SK-N-SH (cell line): ENCODE measurements around the gene PTPRD. TPM values are rescaled to one million over a fixed set of nuclear protein-coding genes. Genes with fewer than 3 reads are reported as not detected.

ENCODE experiments used
- CTCF ChIA-PET: fragments of 300-600, 350-600 bp; formaldehyde crosslinking; extraction: SDS; loops from one replicate; lab custom pipeline; 2021; lab: Yijun Ruan, JAX
- POLR2A ChIA-PET: fragments of 350-600 bp; sonication (Branson Sonifier 250); formaldehyde crosslinking; extraction: SDS; loops from one replicate; lab custom pipeline; 2020; ENCODE audit warnings: antibody characterized with exemption, inconsistent platforms; lab: Yijun Ruan, JAX
- DNase-seq: peaks from one replicate; pipeline ENCODE4 v3.0.0; 2012
- H2AFZ ChIP-seq: fragments of 200-600 bp; sonication (generic); 2 replicates; pipeline ENCODE4 v1.8.1; 2016; ENCODE audit warnings: antibody characterized with exemption, mild to moderate bottlenecking, low read depth
- H3F3A ChIP-seq: fragments of 200-600 bp; sonication (generic); replicated peaks from 2 replicates; pipeline ENCODE3; 2016; ENCODE audit warnings: antibody characterized with exemption, mild to moderate bottlenecking; ENCODE audit not compliant: insufficient read depth
- H3K27ac ChIP-seq, 2 experiments: fragments of 200-500 bp in 1 of 2; fragments of 200-600 bp in 1 of 2; sonication (Bioruptor generic) in 1 of 2; sonication (generic), shearing (Covaris generic) in 1 of 2; 2 replicates each; pipeline versions ENCODE4 v1.5.1 to v1.6.1; 2014 to 2016; ENCODE audit warnings: low read depth in 2 of 2, inconsistent platforms in 1 of 2, low read length in 1 of 2, mild to moderate bottlenecking in 1 of 2, mixed read lengths in 1 of 2
- H3K27me3 ChIP-seq: fragments of 200-600 bp; sonication (generic), shearing (Covaris generic); 2 replicates; pipeline ENCODE4 v1.6.1; 2016; ENCODE audit warnings: mixed run types; ENCODE audit not compliant: insufficient read depth
- H3K36me3 ChIP-seq, 2 experiments: fragments of 200-500 bp in 1 of 2; fragments of 200-600 bp in 1 of 2; sonication (Bioruptor generic) in 1 of 2; sonication (generic) in 1 of 2; replicated peaks in 1 of 2; 2 replicates each; pipeline versions ENCODE3 to v1.5.1; 2014 to 2016; ENCODE audit warnings: low read length in 1 of 2, mild to moderate bottlenecking in 1 of 2; ENCODE audit not compliant: insufficient read depth in 2 of 2, control insufficient read depth in 1 of 2
- H3K4me1 ChIP-seq, 2 experiments: fragments of 200-500 bp in 1 of 2; fragments of 200-600 bp in 1 of 2; sonication (Bioruptor generic) in 1 of 2; sonication (generic), shearing (Covaris generic) in 1 of 2; 2 replicates each; pipeline versions ENCODE4 v1.5.1 to v1.6.1; 2014 to 2016; ENCODE audit warnings: low read depth in 1 of 2, low read length in 1 of 2, mixed run types in 1 of 2; ENCODE audit not compliant: insufficient read depth in 2 of 2, control insufficient read depth in 1 of 2
- H3K4me2 ChIP-seq: fragments of 200-600 bp; sonication (generic), shearing (Covaris generic); 2 replicates; pipeline ENCODE4 v1.6.1; 2017; ENCODE audit warnings: mixed run types
- H3K4me3 ChIP-seq, 2 experiments: fragments of 200-500 bp in 1 of 2; fragments of 200-600 bp in 1 of 2; sonication (Bioruptor generic) in 1 of 2; sonication (generic), shearing (Covaris generic) in 1 of 2; 2 replicates each; pipeline versions ENCODE4 v1.5.1 to v1.8.1; 2014 to 2016; ENCODE audit warnings: low read depth in 2 of 2, inconsistent platforms in 1 of 2, low read length in 1 of 2, mild to moderate bottlenecking in 1 of 2, mixed read lengths in 1 of 2, moderate library complexity in 1 of 2
- H3K79me2 ChIP-seq: fragments of 200-600 bp; sonication (generic); 2 replicates; pipeline ENCODE4 v1.8.1; 2017; ENCODE audit warnings: mild to moderate bottlenecking; ENCODE audit not compliant: insufficient read depth
- H3K9ac ChIP-seq: fragments of 200-600 bp; sonication (generic); 2 replicates; pipeline ENCODE4 v1.6.1; 2017; ENCODE audit warnings: mixed run types
- H3K9me2 ChIP-seq: fragments of 200-600 bp; sonication (generic); 2 replicates; pipeline ENCODE4 v1.6.1; 2017; ENCODE audit warnings: mixed run types
- H3K9me3 ChIP-seq: fragments of 200-600 bp; sonication (generic); 2 replicates; pipeline ENCODE4 v1.6.1; 2017; ENCODE audit warnings: mixed run types, mild to moderate bottlenecking, moderate library complexity
- H4K20me1 ChIP-seq: fragments of 200-600 bp; sonication (generic); 2 replicates; pipeline ENCODE4 v1.6.1; 2017; ENCODE audit warnings: mild to moderate bottlenecking, mixed run types; ENCODE audit not compliant: insufficient read depth
- CHD2 ChIP-seq: fragments of 150-350 bp; IDR thresholded peaks from 2 replicates; pipeline ENCODE4 v1.6.1; 2018; ENCODE audit warnings: low read length; ENCODE audit not compliant: partially characterized antibody
- ELF1 ChIP-seq: IDR thresholded peaks from 2 replicates; pipeline ENCODE4 v1.4.0; 2012
- EP300 ChIP-seq, 2 experiments: IDR thresholded peaks; 2 replicates each; pipeline versions ENCODE4 v1.4.0 to v1.6.1; 2012; ENCODE audit warnings: borderline replicate concordance in 1 of 2, low read depth in 1 of 2, low read length in 1 of 2
- FOXJ3 ChIP-seq: sonication (generic); formaldehyde crosslinking; IDR thresholded peaks from 2 replicates; pipeline ENCODE4 v1.5.1; 2020; ENCODE audit warnings: mild to moderate bottlenecking, missing genetic modification reagents
- JUND ChIP-seq: IDR thresholded peaks from 2 replicates; pipeline ENCODE4 v1.4.0; 2012
- MEF2A ChIP-seq: IDR thresholded peaks from 2 replicates; pipeline ENCODE4 v1.4.0; 2012; ENCODE audit warnings: low read depth, borderline replicate concordance
- MXI1 ChIP-seq: IDR thresholded peaks from 2 replicates; pipeline ENCODE4 v1.6.1; 2012; ENCODE audit warnings: mild to moderate bottlenecking, low read depth, low read length, improper control_type of control experiment
- NFIC ChIP-seq: IDR thresholded peaks from 2 replicates; pipeline ENCODE4 v1.4.0; 2012; ENCODE audit warnings: borderline replicate concordance
- NRF1 ChIP-seq: IDR thresholded peaks from 2 replicates; pipeline ENCODE4 v1.6.1; 2012; ENCODE audit warnings: low read depth, mild to moderate bottlenecking, low read length
- RAD21 ChIP-seq: IDR thresholded peaks from 2 replicates; pipeline ENCODE4 v1.6.1; 2012; ENCODE audit warnings: mild to moderate bottlenecking, low read length
- RCOR1 ChIP-seq: fragments of 150-350 bp; IDR thresholded peaks from 2 replicates; pipeline ENCODE4 v1.6.1; 2017; ENCODE audit warnings: antibody characterized with exemption, low read length
- RXRA ChIP-seq: IDR thresholded peaks from 2 replicates; pipeline ENCODE4 v1.4.0; 2012; ENCODE audit warnings: low read depth, mild to moderate bottlenecking, borderline replicate concordance
- SMC3 ChIP-seq: IDR thresholded peaks from 2 replicates; pipeline ENCODE4 v1.6.1; 2012; ENCODE audit warnings: low read depth, low read length, improper control_type of control experiment
- TCF12 ChIP-seq: IDR thresholded peaks from 2 replicates; pipeline ENCODE4 v1.4.0; 2012
- TEAD4 ChIP-seq: IDR thresholded peaks from 2 replicates; pipeline ENCODE4 v1.4.0; 2012; ENCODE audit warnings: mild to moderate bottlenecking, borderline replicate concordance; ENCODE audit not compliant: insufficient read depth
- WGBS: methylation state at CpG from one replicate; pipeline ENCODE4 v1.1.6; 2017; ENCODE audit warnings: low lambda C conversion rate; 5-methylcytosine and 5-hydroxymethylcytosine counted together
- polyA plus RNA-seq, 3 experiments: library from polyadenylated mRNA; depleted of rRNA; stranded (reverse); fragments of >200 nt; gene quantifications; 2 replicates each; pipeline ENCODE4 v1.2.3, GENCODE V29; 2012
- TF ChIP-seq, protein P1 (sequence below): IDR thresholded peaks from 2 replicates; pipeline ENCODE4 v1.4.0; 2012; ENCODE audit warnings: low read depth, borderline replicate concordance
- TF ChIP-seq, protein P2 (sequence below): IDR thresholded peaks from 2 replicates; pipeline ENCODE4 v1.4.0; 2012; ENCODE audit warnings: low read depth, borderline replicate concordance
- TF ChIP-seq, protein P3 (sequence below): IDR thresholded peaks from 2 replicates; pipeline ENCODE4; 2012
- TF ChIP-seq, protein P4 (sequence below): IDR thresholded peaks from 2 replicates; pipeline ENCODE4 v1.4.0; 2012; ENCODE audit warnings: low read depth
- TF ChIP-seq, protein P5 (sequence below): fragments of 150-350 bp; IDR thresholded peaks from 2 replicates; pipeline ENCODE4 v1.6.1; 2017; ENCODE audit warnings: antibody characterized with exemption, low read length, low read depth, borderline replicate concordance
- TF ChIP-seq, protein P6 (sequence below): fragments of 150-350 bp; IDR thresholded peaks from 2 replicates; pipeline ENCODE4 v1.6.1; 2016; ENCODE audit warnings: mild to moderate bottlenecking, low read depth, low read length

Gene PTPRD
- polyA plus RNA-seq, 1 of the 3 experiments (the other 2 are of a cell fraction): 0.15 TPM

DNA sequence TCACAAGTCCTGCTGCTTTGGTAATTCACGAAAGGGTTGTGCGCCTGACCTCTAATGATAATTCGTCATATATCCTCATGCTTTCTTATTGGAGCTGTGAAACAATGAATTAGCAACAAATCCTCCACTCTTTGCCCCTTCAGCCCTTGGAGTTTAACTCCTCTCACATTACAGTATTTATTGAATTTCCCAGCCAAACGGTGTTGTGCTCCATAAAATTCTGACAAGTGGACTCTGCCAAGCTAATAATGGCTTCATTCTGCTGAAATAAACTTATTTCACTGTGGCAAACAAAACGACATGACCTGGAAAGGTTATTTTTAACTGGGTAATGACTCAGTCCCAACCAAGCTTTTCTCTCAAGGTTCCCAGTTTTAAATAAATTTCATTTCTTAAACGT, 1828.9 kb downstream of the PTPRD start:
- H3K9me2 ChIP-seq: no peaks in the 10 kb centered on the region
- no peaks in the 10 kb centered on the region for H3F3A ChIP-seq
- POLR2A ChIA-PET: no interaction called here
- DNase-seq: no peak
- no peaks in the 10 kb centered on the region for H3K79me2 ChIP-seq
- no peaks in the 10 kb centered on the region for H3K36me3 ChIP-seq
- no peaks in the 10 kb centered on the region for H3K9me3 ChIP-seq
- H3K4me3 ChIP-seq: no peak overlapping the region
- no peaks in the 10 kb centered on the region for H3K27me3 ChIP-seq
- peaks cover 0 to 3% of the 10 kb centered on the region in 2 experiments; a peak in 2 of 4 replicates for H3K4me1 ChIP-seq
- no peaks in the 10 kb centered on the region for H4K20me1 ChIP-seq
- TF ChIP-seq RCOR1 (no peak), FOXJ3 (CRISPR knock-in tag) (no peak), RAD21 (no peak), CHD2 (no peak), MXI1 (no peak), SMC3 (no peak)
- TF ChIP-seq, protein P1, sequence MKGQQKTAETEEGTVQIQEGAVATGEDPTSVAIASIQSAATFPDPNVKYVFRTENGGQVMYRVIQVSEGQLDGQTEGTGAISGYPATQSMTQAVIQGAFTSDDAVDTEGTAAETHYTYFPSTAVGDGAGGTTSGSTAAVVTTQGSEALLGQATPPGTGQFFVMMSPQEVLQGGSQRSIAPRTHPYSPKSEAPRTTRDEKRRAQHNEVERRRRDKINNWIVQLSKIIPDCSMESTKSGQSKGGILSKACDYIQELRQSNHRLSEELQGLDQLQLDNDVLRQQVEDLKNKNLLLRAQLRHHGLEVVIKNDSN: no peak
- TF ChIP-seq, protein P2, sequence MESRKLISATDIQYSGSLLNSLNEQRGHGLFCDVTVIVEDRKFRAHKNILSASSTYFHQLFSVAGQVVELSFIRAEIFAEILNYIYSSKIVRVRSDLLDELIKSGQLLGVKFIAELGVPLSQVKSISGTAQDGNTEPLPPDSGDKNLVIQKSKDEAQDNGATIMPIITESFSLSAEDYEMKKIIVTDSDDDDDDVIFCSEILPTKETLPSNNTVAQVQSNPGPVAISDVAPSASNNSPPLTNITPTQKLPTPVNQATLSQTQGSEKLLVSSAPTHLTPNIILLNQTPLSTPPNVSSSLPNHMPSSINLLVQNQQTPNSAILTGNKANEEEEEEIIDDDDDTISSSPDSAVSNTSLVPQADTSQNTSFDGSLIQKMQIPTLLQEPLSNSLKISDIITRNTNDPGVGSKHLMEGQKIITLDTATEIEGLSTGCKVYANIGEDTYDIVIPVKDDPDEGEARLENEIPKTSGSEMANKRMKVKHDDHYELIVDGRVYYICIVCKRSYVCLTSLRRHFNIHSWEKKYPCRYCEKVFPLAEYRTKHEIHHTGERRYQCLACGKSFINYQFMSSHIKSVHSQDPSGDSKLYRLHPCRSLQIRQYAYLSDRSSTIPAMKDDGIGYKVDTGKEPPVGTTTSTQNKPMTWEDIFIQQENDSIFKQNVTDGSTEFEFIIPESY: no peak
- TF ChIP-seq, protein P3, sequence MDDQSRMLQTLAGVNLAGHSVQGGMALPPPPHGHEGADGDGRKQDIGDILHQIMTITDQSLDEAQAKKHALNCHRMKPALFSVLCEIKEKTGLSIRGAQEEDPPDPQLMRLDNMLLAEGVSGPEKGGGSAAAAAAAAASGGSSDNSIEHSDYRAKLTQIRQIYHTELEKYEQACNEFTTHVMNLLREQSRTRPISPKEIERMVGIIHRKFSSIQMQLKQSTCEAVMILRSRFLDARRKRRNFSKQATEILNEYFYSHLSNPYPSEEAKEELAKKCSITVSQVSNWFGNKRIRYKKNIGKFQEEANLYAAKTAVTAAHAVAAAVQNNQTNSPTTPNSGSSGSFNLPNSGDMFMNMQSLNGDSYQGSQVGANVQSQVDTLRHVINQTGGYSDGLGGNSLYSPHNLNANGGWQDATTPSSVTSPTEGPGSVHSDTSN: no peak
- TF ChIP-seq, protein P4, sequence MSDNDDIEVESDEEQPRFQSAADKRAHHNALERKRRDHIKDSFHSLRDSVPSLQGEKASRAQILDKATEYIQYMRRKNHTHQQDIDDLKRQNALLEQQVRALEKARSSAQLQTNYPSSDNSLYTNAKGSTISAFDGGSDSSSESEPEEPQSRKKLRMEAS: no peak
- CTCF ChIA-PET: no interaction called here
- H3K27ac ChIP-seq: no peak overlapping the region
- H2AFZ ChIP-seq: no peak overlapping the region
- no peak overlapping the region for H3K9ac ChIP-seq
- H3K4me2 ChIP-seq: no peak overlapping the region
- WGBS: 57% methylated on average over 6 of the region's 6 CpGs

DNA sequence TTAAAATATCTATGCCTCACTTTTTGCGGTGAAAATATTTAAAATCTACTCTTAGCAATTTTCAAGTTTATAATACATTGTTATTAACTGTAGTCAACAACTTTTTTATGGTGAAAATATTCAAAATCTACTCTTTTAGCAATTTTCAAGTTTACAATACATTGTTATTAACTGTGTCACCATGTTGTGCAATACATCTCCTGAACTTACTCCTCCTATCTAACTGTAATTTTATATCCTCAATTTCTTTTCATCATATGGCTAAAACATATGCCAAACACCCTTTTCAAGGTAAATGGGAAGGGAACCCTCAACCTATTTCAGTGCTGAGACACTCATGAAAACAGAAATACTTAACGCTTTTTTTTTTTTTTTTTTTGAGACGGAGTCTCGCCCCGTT, 1830.6 kb downstream of the PTPRD start:
- DNase-seq: no peak
- no peak overlapping the region for H3K4me3 ChIP-seq
- POLR2A ChIA-PET: no interaction called here
- H3F3A ChIP-seq: no peaks in the 10 kb centered on the region
- CTCF ChIA-PET: no interaction called here
- no peaks in the 10 kb centered on the region for H3K27me3 ChIP-seq
- no peak overlapping the region for H3K27ac ChIP-seq
- no peaks in the 10 kb centered on the region for H4K20me1 ChIP-seq
- 84% methylated on average over 5 of the region's 5 CpGs for WGBS
- no peaks in the 10 kb centered on the region for H3K79me2 ChIP-seq
- no peak overlapping the region for H3K4me2 ChIP-seq
- H3K9me2 ChIP-seq: no peaks in the 10 kb centered on the region
- no peak overlapping the region for H3K9ac ChIP-seq
- H3K9me3 ChIP-seq: no peaks in the 10 kb centered on the region
- H3K4me1 ChIP-seq: peaks cover 0 to 3% of the 10 kb centered on the region in 2 experiments; a peak in 2 of 4 replicates
- H2AFZ ChIP-seq: no peak overlapping the region
- no peaks in the 10 kb centered on the region for H3K36me3 ChIP-seq
- TF ChIP-seq RAD21: no peak
- TF ChIP-seq RCOR1: no peak
- TF ChIP-seq, protein P3: no peak
- no peak for TF ChIP-seq MEF2A
- TF ChIP-seq MXI1: no peak
- TF ChIP-seq CHD2: no peak
- TF ChIP-seq JUND: no peak
- TF ChIP-seq, protein P4: no peak
- TF ChIP-seq FOXJ3 (CRISPR knock-in tag): no peak
- TF ChIP-seq TEAD4: no peak
- TF ChIP-seq, protein P5, sequence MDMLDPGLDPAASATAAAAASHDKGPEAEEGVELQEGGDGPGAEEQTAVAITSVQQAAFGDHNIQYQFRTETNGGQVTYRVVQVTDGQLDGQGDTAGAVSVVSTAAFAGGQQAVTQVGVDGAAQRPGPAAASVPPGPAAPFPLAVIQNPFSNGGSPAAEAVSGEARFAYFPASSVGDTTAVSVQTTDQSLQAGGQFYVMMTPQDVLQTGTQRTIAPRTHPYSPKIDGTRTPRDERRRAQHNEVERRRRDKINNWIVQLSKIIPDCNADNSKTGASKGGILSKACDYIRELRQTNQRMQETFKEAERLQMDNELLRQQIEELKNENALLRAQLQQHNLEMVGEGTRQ: no peak
- TF ChIP-seq TCF12: no peak
- no peak for TF ChIP-seq NRF1
- TF ChIP-seq EP300 (IDR thresholded peaks at IDR 0.05; ENCODE audit: borderline replicate concordance in 1 of 2, low read depth in 1 of 2, low read length in 1 of 2): no peak
- TF ChIP-seq NFIC: no peak
- TF ChIP-seq, protein P6, sequence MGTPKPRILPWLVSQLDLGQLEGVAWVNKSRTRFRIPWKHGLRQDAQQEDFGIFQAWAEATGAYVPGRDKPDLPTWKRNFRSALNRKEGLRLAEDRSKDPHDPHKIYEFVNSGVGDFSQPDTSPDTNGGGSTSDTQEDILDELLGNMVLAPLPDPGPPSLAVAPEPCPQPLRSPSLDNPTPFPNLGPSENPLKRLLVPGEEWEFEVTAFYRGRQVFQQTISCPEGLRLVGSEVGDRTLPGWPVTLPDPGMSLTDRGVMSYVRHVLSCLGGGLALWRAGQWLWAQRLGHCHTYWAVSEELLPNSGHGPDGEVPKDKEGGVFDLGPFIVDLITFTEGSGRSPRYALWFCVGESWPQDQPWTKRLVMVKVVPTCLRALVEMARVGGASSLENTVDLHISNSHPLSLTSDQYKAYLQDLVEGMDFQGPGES: no peak
- TF ChIP-seq RXRA: no peak
- no peak for TF ChIP-seq ELF1
